ENCODE results near the gene CASZ1. TPM values are rescaled to one million over a fixed set of nuclear protein-coding genes. Genes with fewer than 3 reads are reported as not detected.

CASZ1 gene
- total and polyA plus RNA-seq, 9 of the 15 experiments (the other 6 are each of a cell fraction or from before 2014, with no cell fraction given) = 0.01 to 4.0 (median 0.76) TPM; not detected in 1

DNA sequence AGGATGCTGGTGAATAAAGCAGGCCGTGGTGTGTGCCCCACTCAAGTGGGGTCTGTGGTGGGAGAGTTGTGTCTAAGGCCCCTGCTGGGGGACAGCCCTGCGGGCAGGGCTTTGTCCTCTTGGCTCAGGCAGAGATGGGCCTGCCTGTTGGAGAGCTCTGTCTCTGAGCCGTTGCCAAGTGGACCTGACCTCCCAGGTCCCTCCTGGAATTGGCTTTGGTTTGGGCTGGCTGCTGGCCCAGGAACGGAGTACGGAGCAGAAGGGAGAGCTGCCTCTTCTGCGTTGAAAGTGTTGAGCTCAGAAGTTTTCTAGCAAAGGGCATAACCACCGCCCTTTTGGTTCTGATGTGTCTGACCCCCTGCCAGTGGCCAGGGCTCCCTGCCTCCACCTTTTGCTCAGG, 167.8 kb downstream of the CASZ1 start (continued):
- TF ChIP-seq YY1 (IDR thresholded peaks at IDR 0.05; ENCODE audit: borderline replicate concordance in 1 of 3, control insufficient read depth in 1 of 3, extremely low read depth in 1 of 3, insufficient read depth in 3 of 3, insufficient read length in 1 of 3, insufficient replicate concordance in 2 of 3, low read depth in 1 of 3, low read length in 2 of 3) = no peak
- TF ChIP-seq, protein P1, sequence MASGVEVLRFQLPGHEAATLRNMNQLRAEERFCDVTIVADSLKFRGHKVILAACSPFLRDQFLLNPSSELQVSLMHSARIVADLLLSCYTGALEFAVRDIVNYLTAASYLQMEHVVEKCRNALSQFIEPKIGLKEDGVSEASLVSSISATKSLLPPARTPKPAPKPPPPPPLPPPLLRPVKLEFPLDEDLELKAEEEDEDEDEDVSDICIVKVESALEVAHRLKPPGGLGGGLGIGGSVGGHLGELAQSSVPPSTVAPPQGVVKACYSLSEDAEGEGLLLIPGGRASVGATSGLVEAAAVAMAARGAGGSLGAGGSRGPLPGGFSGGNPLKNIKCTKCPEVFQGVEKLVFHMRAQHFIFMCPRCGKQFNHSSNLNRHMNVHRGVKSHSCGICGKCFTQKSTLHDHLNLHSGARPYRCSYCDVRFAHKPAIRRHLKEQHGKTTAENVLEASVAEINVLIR (CRISPR knock-in tag; IDR thresholded peaks at IDR 0.05) = no peak
- TF ChIP-seq, protein P2, sequence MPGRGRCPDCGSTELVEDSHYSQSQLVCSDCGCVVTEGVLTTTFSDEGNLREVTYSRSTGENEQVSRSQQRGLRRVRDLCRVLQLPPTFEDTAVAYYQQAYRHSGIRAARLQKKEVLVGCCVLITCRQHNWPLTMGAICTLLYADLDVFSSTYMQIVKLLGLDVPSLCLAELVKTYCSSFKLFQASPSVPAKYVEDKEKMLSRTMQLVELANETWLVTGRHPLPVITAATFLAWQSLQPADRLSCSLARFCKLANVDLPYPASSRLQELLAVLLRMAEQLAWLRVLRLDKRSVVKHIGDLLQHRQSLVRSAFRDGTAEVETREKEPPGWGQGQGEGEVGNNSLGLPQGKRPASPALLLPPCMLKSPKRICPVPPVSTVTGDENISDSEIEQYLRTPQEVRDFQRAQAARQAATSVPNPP (IDR thresholded peaks at IDR 0.05; ENCODE audit: borderline replicate concordance, insufficient read depth, insufficient read length) = no peak
- TF ChIP-seq, protein P3, sequence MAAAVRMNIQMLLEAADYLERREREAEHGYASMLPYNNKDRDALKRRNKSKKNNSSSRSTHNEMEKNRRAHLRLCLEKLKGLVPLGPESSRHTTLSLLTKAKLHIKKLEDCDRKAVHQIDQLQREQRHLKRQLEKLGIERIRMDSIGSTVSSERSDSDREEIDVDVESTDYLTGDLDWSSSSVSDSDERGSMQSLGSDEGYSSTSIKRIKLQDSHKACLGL (CRISPR knock-in tag; IDR thresholded peaks at IDR 0.05; ENCODE audit: borderline replicate concordance, poor library complexity, severe bottlenecking) = no peak

DNA sequence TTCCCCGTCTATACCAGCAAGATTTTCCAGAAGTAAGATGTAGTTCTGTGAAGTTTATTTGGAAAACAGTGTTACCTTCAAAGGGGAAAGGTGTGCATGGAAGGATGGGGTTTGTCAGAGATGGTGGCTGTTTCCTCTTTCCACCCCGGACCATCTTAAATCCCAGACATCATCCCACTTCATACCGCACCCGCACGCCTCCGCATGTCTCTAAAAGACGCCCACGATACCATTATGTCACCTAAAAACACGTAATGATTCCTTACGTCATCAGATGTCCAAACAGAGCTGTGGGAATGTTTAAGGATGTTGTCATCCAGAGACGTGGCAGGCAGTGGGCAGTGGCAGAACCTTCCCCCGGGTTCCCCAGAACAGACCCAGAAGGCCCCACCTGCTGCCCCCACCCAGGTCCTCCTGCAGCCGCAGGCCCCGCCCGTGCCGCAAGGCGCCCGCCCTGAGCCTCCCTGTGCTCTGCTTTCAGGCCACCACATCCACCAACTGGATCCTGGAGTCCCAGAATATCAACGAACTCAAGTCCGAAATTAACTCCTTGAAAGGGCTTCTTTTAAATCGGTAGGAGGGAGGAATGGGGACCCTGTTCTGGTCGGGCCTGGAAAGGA, 169.5 kb downstream of the CASZ1 start:
- ChIA-PET CTCF (ENCODE audit: low intra/inter-chr PET ratio) (no interaction called here), POLR2A (interaction anchor here (0.5 to 0.9 kb wide), 3 partner anchors 12 to 239 kb away, joined by 3 read pairs; no protein-coding TSS in a partner anchor)
- H3K9me1 ChIP-seq (ENCODE audit: control insufficient read depth, insufficient read depth, low read length) = no peaks in the 10 kb centered on the region
- H3K4me3 ChIP-seq = no peak overlapping the region
- WGBS (ENCODE audit: insufficient coverage, low coverage, missing lambda C conversion rate) = 73% methylated on average over 22 of the region's 22 CpGs
- no peak overlapping the region for H2AFZ ChIP-seq (ENCODE audit: low read depth, low read length)
- no peak for DNase-seq (ENCODE audit: extremely low read depth in 1 of 4, low spot score in 3 of 4)
- peaks cover 0 to 19% of the 10 kb centered on the region in 2 experiments; a peak in 1 of 5 replicates for H3K4me1 ChIP-seq (replicated peaks in 1 of 2; ENCODE audit: control insufficient read depth in 2 of 2, insufficient read depth in 2 of 2, low read length in 2 of 2)
- no peak for ATAC-seq
- H3K36me3 ChIP-seq (ENCODE audit: control insufficient read depth, insufficient read depth, low read length) = peaks cover 45% of the 10 kb centered on the region; the same call in 1 of the 3 replicates
- H3K27me3 ChIP-seq (ENCODE audit: control insufficient read depth in 2 of 2, insufficient read depth in 2 of 2, low read length in 2 of 2) = no peaks in the 10 kb centered on the region
- no peaks in the 10 kb centered on the region for H3K79me2 ChIP-seq (ENCODE audit: control insufficient read depth, insufficient read depth, low read length)
- peaks cover 3% of the 10 kb centered on the region; the same call in 1 of the 2 replicates for H4K20me1 ChIP-seq (replicated peaks; ENCODE audit: control insufficient read depth, insufficient read depth, low read length)
- H3K9me3 ChIP-seq (replicated peaks; ENCODE audit: control insufficient read depth, insufficient read depth, low read depth, low read length) = no peaks in the 10 kb centered on the region
- in situ Hi-C loops (cut with MboI) (no loop called here), intact Hi-C loops (cut with micrococcal nuclease) (no loop called here)
- TF ChIP-seq DIDO1 (tag; IDR thresholded peaks at IDR 0.05; ENCODE audit: low read depth) (no peak), ZNF586 (CRISPR knock-in tag; conservative IDR thresholded peaks at IDR 0.05) (no peak)
- H3K27ac ChIP-seq (ENCODE audit: extremely low read depth, low read depth, low read length) = no peak overlapping the region
- no TSS peak for BruUV-seq (replicated peaks)
- no peak for FAIRE-seq
- H3K9ac ChIP-seq (ENCODE audit: insufficient read depth in 1 of 2, low read depth in 2 of 2, low read length in 2 of 2) = peak overlapping the region in 1 of 2 experiments; percentile 75; a peak in 1 of 4 replicates
- no peak overlapping the region for H3K4me2 ChIP-seq (ENCODE audit: insufficient read depth, low read length)
